Mammary epithelial cell (primary cell): ENCODE measurements around the gene PEBP1.

Source experiments
- CTCF ChIP-seq, 2 donors: IDR thresholded peaks in 1 of 2; conservative IDR thresholded peaks in 1 of 2; 2 replicates each; pipeline ENCODE4 v1.5.1; 2011 to 2012; ENCODE audit warnings: inconsistent platforms in 2 of 2, low read length in 2 of 2, mild to moderate bottlenecking in 2 of 2, control low read depth in 1 of 2, low read depth in 1 of 2; ENCODE audit not compliant: insufficient read depth in 1 of 2; ENCODE audit errors: extremely low read depth in 1 of 2
- EZH2 ChIP-seq: IDR thresholded peaks from 2 replicates; pipeline ENCODE4 v1.6.1; 2012; ENCODE audit warnings: low read length, inconsistent platforms, borderline replicate concordance

DNA sequence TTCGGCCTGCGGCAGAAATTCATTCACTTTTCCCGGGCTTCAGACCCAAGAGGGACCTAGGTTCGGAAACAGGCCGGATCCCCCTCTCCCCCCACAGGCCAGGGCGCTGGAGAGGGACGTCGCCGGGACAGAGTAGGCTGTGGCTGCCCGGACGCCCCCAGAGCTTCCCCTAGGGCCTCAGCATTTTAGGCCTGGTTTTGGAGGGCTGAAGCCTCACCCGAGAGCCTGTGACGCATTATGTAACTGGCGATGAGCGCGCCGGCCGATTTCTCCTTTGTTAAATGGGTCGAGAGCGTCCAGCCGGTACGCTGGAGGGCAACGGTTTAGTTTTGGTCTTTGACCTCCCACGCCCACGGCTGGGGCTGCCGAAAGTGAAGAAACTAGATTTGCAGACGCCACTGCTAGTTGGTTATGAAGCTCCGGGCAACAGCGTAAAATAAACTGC is 657 bp downstream of the PEBP1 start:
- no peak for TF ChIP-seq CTCF (conservative IDR thresholded peaks at IDR 0.05 in 1 of 2, IDR thresholded peaks at IDR 0.05 in 1 of 2; ENCODE audit: extremely low read depth in 1 of 2, insufficient read depth in 1 of 2, low read depth in 1 of 2, low read length in 2 of 2)
- no peak for TF ChIP-seq EZH2
